ENCODE results near the gene PRR30. TPM values are rescaled to one million over a fixed set of nuclear protein-coding genes. Genes with fewer than 3 reads are reported as not detected.

Gene PRR30
- polyA plus RNA-seq, 2 of the 4 experiments (the other 2 are of a cell fraction), result not detected

- TF ChIP-seq HDAC2 (IDR thresholded peaks at IDR 0.05), result no peak
- TF ChIP-seq JUN (IDR thresholded peaks at IDR 0.05), result peak in 1 of 2 experiments; percentile 52; a peak in 1 of 5 replicates
- peak in 1 of 2 experiments; percentile 21; a peak in 1 of 4 replicates for TF ChIP-seq CEBPB (IDR thresholded peaks at IDR 0.05)
- TF ChIP-seq PHF8 (IDR thresholded peaks at IDR 0.05; ENCODE audit: borderline replicate concordance, low read depth), result peak; percentile 96
- no peak for TF ChIP-seq REST (IDR thresholded peaks at IDR 0.05)
- TF ChIP-seq RNF2 (IDR thresholded peaks at IDR 0.05; ENCODE audit: borderline replicate concordance, low read depth), result no peak
- no peak for TF ChIP-seq ZSCAN20 (CRISPR knock-in tag; IDR thresholded peaks at IDR 0.05)
Measured at GRCh38 chr2:27123302-27124150, 15.7 kb downstream of the PRR30 start, which contains the start of gene ABHD1 (continued).

- no peak for FAIRE-seq
- POLR2A ChIA-PET, result interaction anchor here (0.6 to 1.9 kb wide), 2 partner anchors 11 to 22 kb away, joined by 3 to 17 read pairs; partner anchors contain the start of gene PREB
Measured at GRCh38 chr2:27122791-27123190, 16.4 kb downstream of the PRR30 start.

More at GRCh38 chr2:27122791-27123190, 16.4 kb downstream of the PRR30 start:
- peak overlapping the region; percentile 90 for H3K4me2 ChIP-seq
- DNase-seq (ENCODE audit: low read depth in 1 of 2, low spot score in 1 of 2) (no peak), ATAC-seq (no peak; a peak in 1 of 6 replicates)
- peaks cover 8% of the 10 kb centered on the region; the same call in 1 of the 3 replicates for H3K4me1 ChIP-seq
- CTCF ChIA-PET, result interaction anchor here (0.6 to 2.9 kb wide), 6 partner anchors 9 to 881 kb away, joined by 3 to 25 read pairs (median 6); partner anchors contain the start of genes PREB and TRIM54
- no peak overlapping the region for H3K4me3 ChIP-seq
- no peaks in the 10 kb centered on the region for H3K9me3 ChIP-seq
- H3K27ac ChIP-seq, result no peak overlapping the region; a peak in 1 of 6 replicates
- TF ChIP-seq EP300 (IDR thresholded peaks at IDR 0.05), result no peak
- TF ChIP-seq HEYL (CRISPR knock-in tag; IDR thresholded peaks at IDR 0.05), result no peak
- no peak for TF ChIP-seq SMC3 (IDR thresholded peaks at IDR 0.05)
- TF ChIP-seq EHF (CRISPR knock-in tag; IDR thresholded peaks at IDR 0.05), result no peak
- no peak for TF ChIP-seq RAD21 (conservative IDR thresholded peaks at IDR 0.05 in 1 of 2, IDR thresholded peaks at IDR 0.05 in 1 of 2)
- no peak for TF ChIP-seq CHD2 (IDR thresholded peaks at IDR 0.05; ENCODE audit: low read length, partially characterized antibody)
- TF ChIP-seq HDAC2 (IDR thresholded peaks at IDR 0.05), result no peak
- TF ChIP-seq ESRRA (IDR thresholded peaks at IDR 0.05; ENCODE audit: borderline replicate concordance, low read length), result no peak
- TF ChIP-seq ATOH8 (CRISPR knock-in tag; IDR thresholded peaks at IDR 0.05; ENCODE audit: low read depth), result no peak
- no peak for TF ChIP-seq REST (IDR thresholded peaks at IDR 0.05)
- TF ChIP-seq NR3C1 (IDR thresholded peaks at IDR 0.05), result no peak
- no peak for TF ChIP-seq TP53 (CRISPR knock-in tag; IDR thresholded peaks at IDR 0.05)
- TF ChIP-seq EHMT2 (IDR thresholded peaks at IDR 0.05; ENCODE audit: low read depth), result no peak
- TF ChIP-seq TFCP2L1 (CRISPR knock-in tag; IDR thresholded peaks at IDR 0.05), result no peak
- no peak for TF ChIP-seq RFX5 (IDR thresholded peaks at IDR 0.05)
- no peak for TF ChIP-seq CHD4 (IDR thresholded peaks at IDR 0.05; ENCODE audit: borderline replicate concordance)
- TF ChIP-seq CBX8 (IDR thresholded peaks at IDR 0.05), result no peak
- no peak for TF ChIP-seq USF2 (IDR thresholded peaks at IDR 0.05)
- no peak for TF ChIP-seq SREBF2 (IDR thresholded peaks at IDR 0.05)
- 93% methylated on average over 7 of the region's 7 CpGs for WGBS (ENCODE audit: missing lambda C conversion rate)
